GM18858 (cell line): ENCODE measurements around the gene RAI14.
A peak's percentile ranks its signal among the peaks of the same experiment; 100 is the strongest.

Source experiments
- ATAC-seq: cut with Tn5 transposase; IDR thresholded peaks from one replicate; pipeline ENCODE4 v1.9.1; 2021; ENCODE audit not compliant: unreplicated experiment

The RAI14 gene

DNA sequence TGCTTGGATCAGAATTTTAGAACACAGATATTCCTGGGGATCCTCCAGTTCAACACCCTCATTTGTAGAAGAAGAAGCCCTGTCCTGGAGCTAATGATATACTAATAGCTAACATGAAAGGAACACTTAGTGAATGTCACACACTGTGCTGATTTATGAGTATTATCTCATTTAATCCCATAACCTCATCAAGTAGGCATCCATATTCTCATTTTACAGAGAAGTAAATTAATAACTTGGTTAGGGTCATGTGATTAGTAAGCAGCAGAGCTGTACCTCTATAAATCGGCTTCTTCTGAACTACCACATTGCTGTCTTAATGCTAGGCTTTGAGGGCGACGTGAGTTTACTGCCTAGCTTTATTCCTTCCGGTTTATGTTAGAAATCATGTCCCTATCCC, 188.9 kb downstream of the RAI14 start:
- ATAC-seq, result no peak

GRCh38 chr5:34847056-34847455, 190.9 kb downstream of the RAI14 start:
- ATAC-seq, result no peak

DNA sequence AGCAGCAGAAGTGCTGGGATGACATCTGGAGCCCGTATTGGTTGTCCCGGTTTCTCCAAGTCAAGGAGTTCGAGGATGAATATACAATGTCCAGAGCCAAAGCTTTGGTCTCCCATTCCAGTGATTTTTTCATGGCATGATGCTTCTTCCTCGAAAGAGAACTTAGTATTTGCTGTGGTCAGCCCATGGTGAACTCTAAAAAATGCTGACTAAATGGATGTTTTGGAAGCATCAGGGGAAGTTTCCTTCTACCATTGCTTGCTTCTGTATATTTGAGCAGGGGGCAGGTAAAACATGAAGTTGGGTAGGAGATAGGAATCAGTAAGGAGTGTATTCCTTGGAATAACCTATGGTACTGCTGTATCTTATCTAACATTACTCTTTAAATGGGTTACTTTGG, 191.4 kb downstream of the RAI14 start:
- no peak for ATAC-seq

DNA sequence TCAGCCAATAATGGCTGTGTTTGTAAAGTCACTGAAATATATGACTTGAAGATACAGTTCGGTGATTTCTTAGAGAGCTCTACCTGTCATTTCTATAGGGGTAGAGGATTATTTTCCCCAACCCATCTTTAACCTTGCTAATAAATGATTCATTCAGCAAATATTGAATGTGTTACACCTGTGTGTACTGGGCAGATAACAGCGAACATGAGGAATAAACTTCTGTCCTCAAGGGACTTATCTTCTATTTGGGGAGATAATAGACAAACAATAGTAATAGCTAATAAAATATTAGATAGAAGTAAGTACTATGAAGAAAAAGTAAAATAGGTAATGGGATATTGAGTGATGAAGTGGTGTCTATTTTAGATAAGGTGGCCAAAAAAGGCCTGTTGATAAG, 192.1 kb downstream of the RAI14 start:
- ATAC-seq, result no peak

- ATAC-seq, result no peak
These were observed 193.1 kb downstream of the RAI14 start for GRCh38 chr5:34849253-34849652.

DNA sequence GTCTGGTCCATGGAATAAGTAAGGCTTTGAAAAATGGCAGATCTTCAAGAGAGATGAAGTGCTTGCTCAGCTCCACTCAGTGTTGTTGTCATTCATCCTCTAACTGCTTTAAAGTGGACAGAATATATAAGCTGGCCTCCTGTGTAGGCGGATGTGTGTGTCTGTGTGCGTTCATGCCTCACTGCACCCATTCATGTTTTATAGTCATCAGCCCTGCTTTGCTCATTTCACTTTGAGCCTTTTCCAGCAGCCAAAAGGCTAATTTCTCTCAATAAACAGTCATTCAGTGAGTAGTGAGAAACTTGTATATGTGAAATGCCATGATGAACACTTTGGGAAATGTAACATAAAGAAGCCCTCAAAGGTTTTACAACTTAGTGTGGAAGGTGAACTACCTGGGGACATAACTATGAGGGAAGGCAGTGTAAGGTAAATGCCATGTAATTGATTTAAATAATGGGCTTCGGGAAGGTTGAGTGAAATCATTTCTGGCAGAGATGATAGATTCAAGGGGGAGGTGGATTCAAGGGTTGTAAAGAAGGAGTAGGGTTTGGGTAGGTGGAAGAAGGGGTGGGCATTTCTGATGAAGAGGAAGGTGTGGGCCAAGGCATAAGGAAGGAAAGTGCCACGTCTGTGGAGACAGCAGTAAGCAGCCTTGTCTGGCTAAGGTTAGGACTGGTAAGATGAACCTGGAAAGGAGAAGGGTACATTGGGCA, 198.5 kb downstream of the RAI14 start:
- ATAC-seq, result peak; percentile 99

DNA sequence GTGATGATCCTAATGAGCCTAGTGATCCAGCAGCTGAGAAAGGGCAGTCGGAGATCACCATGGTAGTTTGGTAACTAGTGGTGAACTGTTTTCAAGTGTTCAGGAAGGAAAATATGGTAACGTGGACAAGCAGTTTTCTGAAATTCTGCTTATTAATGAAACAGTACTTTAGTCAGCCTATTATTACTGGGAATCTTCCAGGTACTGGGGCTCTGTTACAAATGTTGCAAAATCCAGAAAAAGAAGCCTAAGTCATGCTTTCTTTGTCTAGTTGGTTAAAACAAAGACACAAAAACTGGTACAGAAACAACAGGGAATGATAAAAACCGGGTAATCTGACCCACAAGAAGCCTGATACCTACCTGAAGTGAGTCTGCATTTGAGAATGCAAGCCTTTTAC, 201.0 kb downstream of the RAI14 start:
- no peak for ATAC-seq

DNA sequence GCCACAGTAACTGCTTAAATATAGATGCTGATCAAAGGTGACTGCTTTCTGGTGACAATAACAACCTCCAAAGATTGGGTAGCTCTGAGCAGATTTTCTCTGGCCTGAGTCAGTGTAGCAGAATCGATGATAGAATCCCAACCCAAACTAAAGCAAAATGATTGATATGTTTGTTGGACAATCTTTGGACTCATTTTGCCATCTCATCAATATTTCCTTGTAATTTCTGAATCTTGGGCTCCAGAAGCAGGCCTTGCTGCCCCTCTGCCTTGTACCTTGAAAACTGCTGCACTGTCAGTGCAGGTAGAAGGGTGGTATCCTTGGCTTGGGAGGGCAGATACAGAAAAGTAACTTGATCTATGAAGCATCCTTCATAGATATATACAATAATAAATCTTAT, 201.8 kb downstream of the RAI14 start:
- ATAC-seq, result no peak

GRCh38 chr5:34858790-34859189, 202.7 kb downstream of the RAI14 start:
- ATAC-seq, result no peak

- ATAC-seq, result no peak
These were observed 203.1 kb downstream of the RAI14 start for GRCh38 chr5:34859253-34859652.

DNA sequence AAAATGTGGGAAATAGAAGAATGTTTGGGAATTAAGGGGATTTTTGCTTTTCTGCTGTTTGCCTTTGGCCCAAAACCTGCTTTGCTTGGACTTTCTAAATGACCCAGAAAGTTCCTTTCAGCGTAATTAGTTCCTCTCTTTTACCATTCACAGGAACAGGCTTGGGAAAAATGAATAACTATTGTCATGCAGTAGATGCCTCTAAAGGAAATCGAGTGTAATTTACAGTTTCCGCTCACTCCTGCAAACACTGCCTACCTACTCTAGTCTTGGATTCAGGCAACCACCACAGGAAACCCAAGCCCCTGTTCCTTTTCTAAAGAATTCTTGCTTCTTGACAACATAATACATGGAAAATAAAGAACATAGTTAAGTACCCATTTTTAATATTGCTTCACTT, 207.8 kb downstream of the RAI14 start:
- no peak for ATAC-seq

- no peak for ATAC-seq
These were observed 209.0 kb downstream of the RAI14 start for GRCh38 chr5:34865091-34865490.

- no peak for ATAC-seq
These were observed 210.9 kb downstream of the RAI14 start for GRCh38 chr5:34866989-34867471.

DNA sequence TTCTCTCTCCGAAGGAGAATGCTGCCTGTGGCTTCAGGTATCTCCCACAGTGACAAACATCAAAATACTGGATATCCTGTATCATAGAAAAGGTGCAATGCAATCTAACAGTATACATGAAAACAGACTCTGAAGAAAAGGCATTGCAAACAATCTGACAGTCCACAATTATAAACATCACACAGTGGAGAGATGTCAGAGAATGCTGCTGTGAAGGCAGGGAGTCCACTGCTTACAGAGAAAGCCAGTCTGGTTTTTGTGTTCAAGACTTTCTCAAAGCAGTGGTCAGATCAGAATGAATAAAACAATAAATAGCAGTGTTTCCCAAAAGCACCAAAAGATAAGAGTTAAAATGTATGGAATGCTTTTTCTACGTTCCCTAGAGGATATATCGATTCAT, 211.5 kb downstream of the RAI14 start:
- ATAC-seq, result no peak

GRCh38 chr5:34868791-34869190, 212.7 kb downstream of the RAI14 start:
- no peak for ATAC-seq

GRCh38 chr5:34869256-34869655, 213.1 kb downstream of the RAI14 start:
- no peak for ATAC-seq

GRCh38 chr5:34870382-34870781, 214.3 kb downstream of the RAI14 start:
- ATAC-seq, result no peak

DNA sequence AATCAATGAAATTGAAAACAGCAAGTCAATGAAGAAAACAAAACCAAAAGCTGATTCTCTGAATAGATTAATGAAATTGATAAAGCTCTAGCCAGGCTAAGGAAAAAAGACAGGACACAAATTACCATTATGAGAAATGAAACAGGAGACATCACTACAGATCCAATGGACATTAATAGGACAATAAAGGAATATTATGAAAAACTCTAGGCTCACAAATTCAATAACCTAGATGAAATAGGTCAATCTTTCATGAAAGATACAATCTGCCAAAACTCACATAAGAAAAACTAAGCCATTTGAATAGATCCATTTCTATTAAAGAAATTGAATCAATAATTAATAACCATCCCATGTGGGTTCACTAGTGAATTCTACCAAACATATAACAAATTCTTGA, 220.1 kb downstream of the RAI14 start:
- ATAC-seq, result no peak

DNA sequence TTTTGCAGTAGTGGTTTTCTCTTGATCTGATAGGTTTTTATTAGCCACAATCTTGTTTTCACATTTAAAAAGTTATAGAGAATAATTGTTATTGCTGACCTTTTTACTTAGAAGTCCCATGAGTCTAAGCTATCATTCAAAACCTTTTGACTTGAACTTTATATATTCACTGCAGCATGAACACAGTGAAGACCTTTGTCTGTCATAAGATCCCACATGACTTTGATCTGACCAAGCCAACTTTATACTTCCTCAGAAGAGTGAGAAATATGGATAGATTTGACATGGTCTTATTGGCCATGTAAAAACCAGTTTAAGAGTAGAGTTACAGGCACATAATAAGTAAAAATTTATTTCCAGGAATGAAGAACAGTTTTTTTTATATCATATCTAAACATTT, 225.1 kb downstream of the RAI14 start:
- no peak for ATAC-seq
